Transverse colon (tissue), 4 donors: Measurements from ENCODE around the gene ASZ1. TPM values are rescaled to one million over a fixed set of nuclear protein-coding genes. Genes with fewer than 3 reads are reported as not detected.

Source experiments
- DNase-seq: peaks from one replicate; pipeline ENCODE4 v3.0.0-alpha.2; 2019
- H3K27ac ChIP-seq, 4 donors: fragments of 200-600 bp; sonication (generic); 2 replicates each; pipeline ENCODE4 v1.5.1; 2016 to 2018; ENCODE audit warnings: inconsistent platforms in 4 of 4
- H3K27me3 ChIP-seq: fragments of 200-600 bp; sonication (generic); 2 replicates; pipeline ENCODE4 v1.5.1; 2017; ENCODE audit warnings: inconsistent platforms
- H3K36me3 ChIP-seq, 4 donors: fragments of 200-600 bp; sonication (generic); 2 replicates each; pipeline ENCODE4 v1.5.1; 2017 to 2019; ENCODE audit warnings: inconsistent platforms in 4 of 4
- H3K4me1 ChIP-seq, 4 donors: fragments of 200-600 bp; sonication (generic); 2 replicates each; pipeline ENCODE4 v1.5.1; 2017 to 2020; ENCODE audit warnings: inconsistent platforms in 4 of 4
- H3K4me3 ChIP-seq, 4 donors: fragments of 200-600 bp; sonication (generic); 1 replicate in 1 of 4; 2 replicates in 3 of 4; pipeline versions ENCODE4 v1.5.1 to v1.6.1; 2017 to 2019; ENCODE audit warnings: inconsistent platforms in 4 of 4
- H3K9me3 ChIP-seq, 2 donors: fragments of 200-600 bp; sonication (generic); 2 replicates each; pipeline ENCODE4 v1.5.1; 2017 to 2019; ENCODE audit warnings: inconsistent platforms in 2 of 2
- CTCF ChIP-seq, 5 experiments: fragments of 200-600 bp in 3 of 5; fragments of 450-650 bp in 2 of 5; sonication (generic) in 3 of 5; IDR thresholded peaks; 1 replicate in 2 of 5; 2 replicates in 3 of 5; pipeline ENCODE4 v1.5.1; 2016 to 2017; ENCODE audit warnings: antibody characterized with exemption in 5 of 5, inconsistent platforms in 3 of 5, mild to moderate bottlenecking in 2 of 5, moderate library complexity in 1 of 5
- EP300 ChIP-seq: sonication (generic); formaldehyde crosslinking; IDR thresholded peaks from one replicate; pipeline ENCODE4 v1.6.1; 2017; ENCODE audit warnings: antibody characterized with exemption, low read depth
- POLR2A ChIP-seq: fragments of 450-650 bp; IDR thresholded peaks from one replicate; pipeline ENCODE4 v1.6.1; 2016; ENCODE audit warnings: antibody characterized with exemption, mild to moderate bottlenecking, moderate library complexity
- POLR2AphosphoS5 ChIP-seq, 3 donors: sonication (generic); formaldehyde crosslinking; IDR thresholded peaks; one replicate each; pipeline ENCODE4 v1.6.1; 2016; ENCODE audit warnings: antibody characterized with exemption in 3 of 3
- WGBS, 2 donors: methylation state at CpG; one replicate each; pipeline ENCODE4 v1.1.5; 2018; ENCODE audit warnings: low coverage in 1 of 2; 5-methylcytosine and 5-hydroxymethylcytosine counted together
- in situ Hi-C, 4 donors: fragments of 200-750 bp; cut with MboI; loops; one replicate each; pipeline versions ENCODE4 v1.15.0 to v1.15.1; 2017; ENCODE audit warnings: low sequenced_read_pairs in 3 of 4, low pct_ligation_motif_present in 1 of 4, low pct_unique_long_range_greater_than_20kb in 1 of 4
- intact Hi-C: fragments of 100-400 bp; cut with DNase I; formaldehyde crosslinking; loops from one replicate; pipeline ENCODE4 v1.15.1; 2023; ENCODE audit warnings: low total_unique reads
- total RNA-seq, 4 donors: library from RNA; depleted of rRNA; stranded (reverse); fragments of >200 nt; gene quantifications; one replicate each; pipeline ENCODE4 v1.1.0, GENCODE V29; 2016

The ASZ1 gene
- total RNA-seq, 4 donors from 2014 or later = not detected

- WGBS, 2 donors = 56 to 59% methylated on average over 5 of the region's 5 CpGs
- no peaks in the 10 kb centered on the region for H3K27me3 ChIP-seq
- no peak overlapping the region for H3K27ac ChIP-seq
- in situ Hi-C loops = no loop called here
- no peak overlapping the region for H3K4me3 ChIP-seq
- DNase-seq = no peak
- H3K4me1 ChIP-seq = peaks cover 0 to 7% (median 2%) of the 10 kb centered on the region in 4 donors
- no peaks in the 10 kb centered on the region for H3K36me3 ChIP-seq
- TF ChIP-seq EP300 (no peak), CTCF (IDR thresholded peaks at IDR 0.05) (no peak), POLR2A (no peak), POLR2AphosphoS5 (IDR thresholded peaks at IDR 0.05) (no peak)
- intact Hi-C loops = no loop called here
- H3K9me3 ChIP-seq = peaks cover 0 to 9% of the 10 kb centered on the region in 2 donors
Observed at GRCh38 chr7:117384688-117385362, 42.5 kb downstream of the ASZ1 start.

- intact Hi-C loops = no loop called here
- in situ Hi-C loops = no loop called here
- 46 to 47% methylated on average over 3 of the region's 3 CpGs for WGBS, 2 donors
Observed at GRCh38 chr7:117383483-117384189, 43.7 kb downstream of the ASZ1 start.

GRCh38 chr7:117383046-117383445 lies 44.2 kb downstream of the ASZ1 start:
- WGBS, 2 donors = 76 to 85% methylated on average over 2 of the region's 2 CpGs
- Histone ChIP-seq H3K4me3 (no peak overlapping the region), H3K27me3 (no peaks in the 10 kb centered on the region), H3K9me3 (peaks cover 0 to under 1% of the 10 kb centered on the region in 2 donors), H3K27ac (no peak overlapping the region), H3K4me1 (peaks cover 0 to 7% (median 2%) of the 10 kb centered on the region in 4 donors), H3K36me3 (no peaks in the 10 kb centered on the region)
- in situ Hi-C loops = no loop called here
- TF ChIP-seq EP300 (no peak), POLR2A (no peak), POLR2AphosphoS5 (IDR thresholded peaks at IDR 0.05) (no peak), CTCF (IDR thresholded peaks at IDR 0.05) (no peak)
- intact Hi-C loops = no loop called here
- DNase-seq = no peak

More at GRCh38 chr7:117383483-117384189, 43.7 kb downstream of the ASZ1 start:
- H3K4me3 ChIP-seq = no peak overlapping the region
- peaks cover 0 to 6% of the 10 kb centered on the region in 2 donors for H3K9me3 ChIP-seq
- H3K4me1 ChIP-seq = peaks cover 0 to 7% (median 2%) of the 10 kb centered on the region in 4 donors
- no peaks in the 10 kb centered on the region for H3K36me3 ChIP-seq
- H3K27ac ChIP-seq = no peak overlapping the region
- no peak for DNase-seq
- H3K27me3 ChIP-seq = no peaks in the 10 kb centered on the region
- TF ChIP-seq POLR2A = no peak
- no peak for TF ChIP-seq CTCF (IDR thresholded peaks at IDR 0.05)
- no peak for TF ChIP-seq POLR2AphosphoS5 (IDR thresholded peaks at IDR 0.05)
- TF ChIP-seq EP300 = no peak

GRCh38 chr7:117381362-117381761 lies 45.9 kb downstream of the ASZ1 start:
- no peak overlapping the region for H3K4me3 ChIP-seq
- DNase-seq = no peak
- in situ Hi-C loops (no loop called here), intact Hi-C loops (no loop called here)
- no peaks in the 10 kb centered on the region for H3K9me3 ChIP-seq
- no peaks in the 10 kb centered on the region for H3K27me3 ChIP-seq
- H3K4me1 ChIP-seq = peaks cover 0 to 7% (median 2%) of the 10 kb centered on the region in 4 donors
- H3K27ac ChIP-seq = no peak overlapping the region
- no peaks in the 10 kb centered on the region for H3K36me3 ChIP-seq
- no peak for TF ChIP-seq POLR2AphosphoS5 (IDR thresholded peaks at IDR 0.05)
- no peak for TF ChIP-seq CTCF (IDR thresholded peaks at IDR 0.05)
- no peak for TF ChIP-seq POLR2A
- TF ChIP-seq EP300 = no peak
